Measurements from ENCODE around the gene LACTB. TPM values are rescaled to one million over a fixed set of nuclear protein-coding genes. Genes with fewer than 3 reads are reported as not detected.

Gene LACTB
- total and polyA plus RNA-seq, 10 of the 15 experiments (the other 5 are each of a cell fraction or from before 2014, with no cell fraction given): 5.0 to 35.3 (median 16.6) TPM

- TF ChIP-seq BCL3 (IDR thresholded peaks at IDR 0.05; ENCODE audit: borderline replicate concordance, insufficient read depth, low read depth, low read length, poor library complexity, severe bottlenecking): no peak
- TF ChIP-seq ZBED1 (IDR thresholded peaks at IDR 0.05; ENCODE audit: borderline replicate concordance): no peak
- no peak for TF ChIP-seq POLR2A (IDR thresholded peaks at IDR 0.05; ENCODE audit: low read depth, low read length)
- no peak for TF ChIP-seq POLR2AphosphoS2 (IDR thresholded peaks at IDR 0.05; ENCODE audit: low read depth, low read length)
- TF ChIP-seq NBN (IDR thresholded peaks at IDR 0.05): no peak
- no peak for TF ChIP-seq MEF2A (IDR thresholded peaks at IDR 0.05; ENCODE audit: insufficient read depth, low read depth, low read length)
- TF ChIP-seq ZSCAN29 (IDR thresholded peaks at IDR 0.05): no peak
- TF ChIP-seq MTA2 (IDR thresholded peaks at IDR 0.05; ENCODE audit: low read depth): no peak
- TF ChIP-seq CHD2 (IDR thresholded peaks at IDR 0.05; ENCODE audit: borderline replicate concordance, low read depth, low read length): no peak
Measured at GRCh38 chr15:63094495-63094931, 27.1 kb upstream of the LACTB start (continued).

- Histone ChIP-seq H2AFZ (ENCODE audit: control insufficient read depth, low read depth, low read length) (no peak overlapping the region), H3K79me2 (ENCODE audit: control insufficient read depth, insufficient read depth, low read length) (no peaks in the 10 kb centered on the region), H3K9me3 (replicated peaks; ENCODE audit: control insufficient read depth, insufficient read depth, low read length) (no peaks in the 10 kb centered on the region), H4K20me1 (ENCODE audit: control insufficient read depth, insufficient read depth) (no peaks in the 10 kb centered on the region), H3K9ac (ENCODE audit: control insufficient read depth, insufficient read depth, low read length) (no peak overlapping the region), H3K36me3 (ENCODE audit: control insufficient read depth in 2 of 2, insufficient read depth in 2 of 2, low read length in 1 of 2) (no peaks in the 10 kb centered on the region), H3K27me3 (replicated peaks in 1 of 2; ENCODE audit: control insufficient read depth in 2 of 2, insufficient read depth in 2 of 2, low read length in 1 of 2) (no peaks in the 10 kb centered on the region; a peak in 1 of 4 replicates), H3K4me1 (ENCODE audit: control insufficient read depth, insufficient read depth, low read length) (no peaks in the 10 kb centered on the region), H3K4me3 (no peak overlapping the region), H3K4me2 (ENCODE audit: control insufficient read depth, insufficient read depth) (no peak overlapping the region), H3K27ac (ENCODE audit: control insufficient read depth, insufficient read depth) (no peak overlapping the region)
- DNase-seq (ENCODE audit: low read depth, low spot score) (no peak), FAIRE-seq (no peak), ATAC-seq (no peak)
- SMC1A ChIA-PET (ENCODE audit: uncharacterized antibody, unreplicated experiment): interaction anchor here (4.8 kb wide), 1 partner anchor 49 kb away, joined by 27 read pairs; no protein-coding TSS in a partner anchor
- POLR2A ChIA-PET: no interaction called here
- intact Hi-C loops (cut with micrococcal nuclease; ENCODE audit: unreplicated experiment): no loop called here
- in situ Hi-C loops (cut with MboI): loop anchor here (10.0 kb wide), 1 partner anchor 251 kb away; no protein-coding TSS in a partner anchor
- BruUV-seq (replicated peaks): no TSS peak
- CTCF ChIA-PET: interaction anchor here (6.3 kb wide), 1 partner anchor 48 kb away, joined by 107 read pairs; no protein-coding TSS in a partner anchor
- RAD21 ChIA-PET (ENCODE audit: unreplicated experiment): interaction anchor here (1.1 kb wide), 1 partner anchor 290 kb away, joined by 3 read pairs; no protein-coding TSS in a partner anchor
- 36% methylated on average over 4 of the region's 4 CpGs for WGBS (ENCODE audit: insufficient coverage, insufficient replicate concordance, low lambda C conversion rate, missing lambda C conversion rate)
- TF ChIP-seq YBX1 (IDR thresholded peaks at IDR 0.05) (no peak), EED (IDR thresholded peaks at IDR 0.05; ENCODE audit: low read depth) (no peak), SP1 (IDR thresholded peaks at IDR 0.05; ENCODE audit: low read depth, low read length) (no peak), ATF2 (IDR thresholded peaks at IDR 0.05; ENCODE audit: low read length) (no peak), GABPA (IDR thresholded peaks at IDR 0.05; ENCODE audit: low read depth) (no peak), PAX8 (IDR thresholded peaks at IDR 0.05) (no peak), NKRF (conservative IDR thresholded peaks at IDR 0.05) (no peak), CBX5 (IDR thresholded peaks at IDR 0.05; ENCODE audit: low read depth) (no peak)
Measured at GRCh38 chr15:63096178-63096577, 25.5 kb upstream of the LACTB start.
